Left cardiac atrium (tissue), 4 donors: ENCODE measurements around the gene DENND5B. TPM values are rescaled to one million over a fixed set of nuclear protein-coding genes. Genes with fewer than 3 reads are reported as not detected.
A peak's percentile ranks its signal among the peaks of the same experiment; 100 is the strongest.

ENCODE experiments used
- ATAC-seq, 2 donors: fragments of 200-7000 bp; cut with Tn5 transposase; one replicate each; pipeline ENCODE4 v1.9.1; 2020; ENCODE audit warnings: mild to moderate bottlenecking in 2 of 2, moderate library complexity in 2 of 2
- DNase-seq: peaks from one replicate; pipeline ENCODE4 v3.0.0-alpha.2; 2020
- intact Hi-C, 2 donors: fragments of 100-400 bp; cut with DNase I; formaldehyde crosslinking; loops; one replicate each; pipeline versions ENCODE4 v1.14.1 to v1.15.1; 2022 to 2023
- total RNA-seq, 2 donors: library from RNA; stranded (reverse); fragmentation: NEBNext Ultra II Directional; extraction: Animal tissue kit (Norgen Biotek cat#: 25700); gene quantifications; one replicate each; pipeline ENCODE4 v1.2.1, GENCODE V29; 2021
- donor health status: DM: no; HTN: yes; CAD: no.
- donor health status: DM: no; HTN: yes; CAD: no; lungs with severe emphysema.
- donor health status: DM: yes; HTN: yes; CAD: no.
- donor health status: Dilated cardiomyopathy.

DENND5B gene
- total RNA-seq, 2 donors from 2014 or later = 28.7 to 33.2 TPM

GRCh38 chr12:31366104-31366621 is 224.8 kb downstream of the DENND5B start:
- intact Hi-C loops = no loop called here
- DNase-seq (no peak), ATAC-seq (no peak)

GRCh38 chr12:31363831-31364230 is 227.1 kb downstream of the DENND5B start:
- ATAC-seq (no peak), DNase-seq (no peak)
- intact Hi-C loops = no loop called here

- DNase-seq = no peak
- no peak for ATAC-seq
- intact Hi-C loops = no loop called here
Observed at GRCh38 chr12:31363416-31363809, 227.5 kb downstream of the DENND5B start.

- intact Hi-C loops = no loop called here
- ATAC-seq (peak; percentile 44 to 50), DNase-seq (no peak)
Observed at GRCh38 chr12:31362759-31363415, 228.0 kb downstream of the DENND5B start.

GRCh38 chr12:31362115-31362758 is 228.7 kb downstream of the DENND5B start:
- no peak for DNase-seq
- no peak for ATAC-seq
- intact Hi-C loops = no loop called here

- ATAC-seq (no peak), DNase-seq (no peak)
- intact Hi-C loops = no loop called here
Observed at GRCh38 chr12:31361730-31362114, 229.2 kb downstream of the DENND5B start.

- ATAC-seq = no peak
- no peak for DNase-seq
- intact Hi-C loops = no loop called here
Observed at GRCh38 chr12:31355747-31356107, 235.2 kb downstream of the DENND5B start.

- no peak for DNase-seq
- ATAC-seq = peak in 1 of 2 donors; percentile 26
- intact Hi-C loops = no loop called here
Observed at GRCh38 chr12:31353750-31354708, 236.9 kb downstream of the DENND5B start.

GRCh38 chr12:31346267-31346666 is 244.7 kb downstream of the DENND5B start:
- DNase-seq = no peak
- ATAC-seq = no peak
- intact Hi-C loops = no loop called here

GRCh38 chr12:31343139-31343538 is 247.8 kb downstream of the DENND5B start:
- ATAC-seq = no peak

GRCh38 chr12:31342286-31342685 is 248.7 kb downstream of the DENND5B start:
- ATAC-seq (no peak), DNase-seq (no peak)
- intact Hi-C loops = no loop called here

More at GRCh38 chr12:31343139-31343538, 247.8 kb downstream of the DENND5B start:
- intact Hi-C loops = no loop called here
- no peak for DNase-seq

- intact Hi-C loops = no loop called here
- DNase-seq = no peak
- no peak for ATAC-seq
Observed at GRCh38 chr12:31339831-31340622, 250.9 kb downstream of the DENND5B start.

GRCh38 chr12:31337952-31338351 is 253.0 kb downstream of the DENND5B start:
- intact Hi-C loops = no loop called here
- ATAC-seq (no peak), DNase-seq (no peak)

Other genes with a start within 250 kb of the DENND5B start
- gene ETFBKMT, start 68.6 kb upstream of the DENND5B start, total RNA-seq = 1 to 10 TPM; 4.6 to 5.4 TPM
- gene AMN1, start 137.9 kb upstream of the DENND5B start, total RNA-seq = 10 to 100 TPM in 1 of 2 donors, 1 to 10 TPM in 1; 9.8 to 13.1 TPM